Measurements from ENCODE around the gene RAG1.

RAG1 gene

DNA sequence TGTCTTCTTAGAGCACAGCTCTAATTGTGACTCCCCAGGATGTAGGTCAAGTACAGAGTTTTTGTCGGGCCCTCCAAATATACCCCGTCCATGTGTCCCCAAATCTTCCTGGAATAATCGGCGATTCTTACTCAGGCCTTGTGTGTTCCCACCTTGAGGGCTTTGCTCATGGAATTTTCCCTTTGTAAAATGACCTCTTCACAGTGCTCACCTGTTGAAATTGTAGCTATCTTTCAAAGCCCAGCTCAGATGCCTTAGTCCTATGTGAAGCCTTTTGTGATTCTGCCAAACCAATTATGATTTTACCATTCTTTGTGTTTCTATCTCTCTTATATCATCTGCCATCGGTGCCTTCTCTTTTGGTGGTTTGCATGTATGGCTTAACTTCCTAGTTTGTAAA is 60.3 kb downstream of the RAG1 start:
- no peak for DNase-seq (ENCODE audit: low spot score)

DNA sequence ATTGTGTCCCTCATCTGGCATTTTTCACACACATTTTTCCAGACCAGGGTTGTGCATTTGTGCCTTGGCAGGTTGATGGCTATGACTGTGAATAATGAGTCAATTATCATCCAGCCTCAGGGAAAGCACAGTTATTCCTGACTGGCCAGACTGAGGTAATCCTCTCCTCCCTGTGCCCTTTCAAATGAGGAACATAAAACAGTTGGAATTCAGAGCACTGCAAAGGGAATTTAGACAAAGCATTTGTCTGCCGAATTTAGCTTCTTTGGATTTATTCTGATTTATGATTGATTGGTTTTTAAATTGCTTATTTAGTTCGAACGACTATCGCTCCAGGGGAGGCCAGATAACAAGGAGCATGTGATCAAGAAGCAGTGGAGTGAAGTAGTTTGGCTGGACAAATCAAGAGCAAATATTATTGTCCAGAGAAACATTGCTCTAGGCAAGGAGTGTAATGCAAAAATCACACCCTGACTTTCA is 61.0 kb downstream of the RAG1 start:
- DNase-seq (ENCODE audit: low spot score) = no peak
